ENCODE measurements around the gene ELMO1. TPM values are rescaled to one million over a fixed set of nuclear protein-coding genes. Genes with fewer than 3 reads are reported as not detected.

ELMO1 gene
- total and polyA plus RNA-seq, 10 of the 15 experiments (the other 5 are each of a cell fraction or from before 2014, with no cell fraction given): 22.6 to 85.9 (median 56.6) TPM

DNA sequence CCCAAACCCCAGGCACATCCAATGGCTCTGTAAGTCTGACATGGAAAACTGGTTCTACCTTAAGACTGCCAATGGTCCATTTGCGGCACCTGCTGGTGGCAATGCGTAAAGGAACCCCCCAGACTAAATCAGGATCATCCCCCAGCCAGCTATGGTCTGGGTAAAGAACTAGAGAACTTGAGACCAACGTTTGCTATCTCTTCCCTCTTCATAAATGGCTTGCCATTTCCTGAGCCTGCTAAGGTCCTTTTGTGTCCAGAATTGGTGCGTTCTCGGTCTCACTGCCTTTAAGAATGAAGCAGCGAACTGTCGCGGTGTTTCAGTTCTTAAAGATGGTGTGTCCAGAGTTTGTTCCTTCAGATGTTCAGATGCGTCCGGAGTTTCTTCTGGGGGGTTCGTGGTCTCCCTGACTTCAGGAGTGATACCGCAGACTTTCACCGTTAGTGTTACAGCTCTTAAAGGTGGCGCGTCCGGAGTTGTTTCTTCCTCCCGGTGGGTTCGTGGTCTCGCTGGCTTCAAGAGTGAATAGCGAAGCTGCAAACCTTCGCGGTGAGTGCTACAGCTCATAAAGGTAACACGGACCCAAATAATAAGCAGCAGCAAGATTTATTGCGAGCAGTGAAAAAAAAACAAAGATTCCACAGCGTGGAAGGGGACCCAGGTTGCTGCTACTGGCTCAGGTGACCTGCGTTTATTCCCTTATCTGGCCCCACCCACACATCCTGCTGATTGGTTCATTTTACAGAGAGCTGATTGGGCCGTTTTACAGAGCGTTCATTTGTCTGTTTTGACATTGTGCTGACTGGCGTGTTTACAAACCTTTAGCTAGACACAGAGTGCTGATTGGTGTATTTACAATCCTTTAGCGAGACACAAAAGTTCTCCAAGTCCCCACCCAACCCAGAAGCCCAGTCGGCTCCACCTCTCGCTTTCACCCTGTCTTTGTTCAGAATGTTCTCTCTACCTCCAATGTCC, 95.4 kb downstream of the ELMO1 start:
- TSS peak; percentile 85 for BruUV-seq (replicated peaks)
- 6% methylated on average over 32 of the region's 32 CpGs for WGBS (ENCODE audit: insufficient coverage, insufficient replicate concordance, low lambda C conversion rate, missing lambda C conversion rate)
- H3K9ac ChIP-seq (ENCODE audit: control insufficient read depth, insufficient read depth, low read length): peak overlapping the region; percentile 60
- H3K4me2 ChIP-seq (ENCODE audit: control insufficient read depth, insufficient read depth): peak overlapping the region; percentile 67
- H3K27ac ChIP-seq (ENCODE audit: control insufficient read depth, insufficient read depth): peak overlapping the region; percentile 52; the same call in 1 of the 2 replicates
- no peaks in the 10 kb centered on the region for H3K36me3 ChIP-seq (ENCODE audit: control insufficient read depth in 2 of 2, insufficient read depth in 2 of 2, low read length in 1 of 2)
- ATAC-seq: peak; percentile 89
- no peaks in the 10 kb centered on the region for H3K79me2 ChIP-seq (ENCODE audit: control insufficient read depth, insufficient read depth, low read length)
- intact Hi-C loops (cut with micrococcal nuclease; ENCODE audit: unreplicated experiment) (loop anchor here (1.0 to 10.0 kb wide), 7 partner anchors 69 to 479 kb away; partner anchors contain the start of gene ELMO1), in situ Hi-C loops (cut with MboI) (loop anchor here (10.0 kb wide), 1 partner anchor 118 kb away; no protein-coding TSS in a partner anchor)
- no peak for DNase-seq (ENCODE audit: low read depth, low spot score)
- ChIA-PET RAD21 (ENCODE audit: unreplicated experiment) (interaction anchor here (0.7 to 5.8 kb wide), 31 partner anchors 9 to 478 kb away, joined by 3 to 100 read pairs (median 4); partner anchors contain the start of gene ELMO1), CTCF (interaction anchor here (0.6 to 19.0 kb wide), 59 partner anchors 9 to 499 kb away, joined by 3 to 298 read pairs (median 4); no protein-coding TSS in a partner anchor), SMC1A (ENCODE audit: uncharacterized antibody, unreplicated experiment) (interaction anchor here (0.7 to 5.1 kb wide), 33 partner anchors 9 to 481 kb away, joined by 3 to 122 read pairs (median 5); partner anchors contain the start of gene ELMO1), POLR2A (interaction anchor here (1.2 to 1.6 kb wide), 3 partner anchors 11 to 145 kb away, joined by 3 to 5 read pairs (median 3); no protein-coding TSS in a partner anchor)
- H2AFZ ChIP-seq (ENCODE audit: control insufficient read depth, low read depth, low read length): peak overlapping the region; percentile 88
- FAIRE-seq: peak; percentile 96
- H3K27me3 ChIP-seq (replicated peaks in 1 of 2; ENCODE audit: control insufficient read depth in 2 of 2, insufficient read depth in 2 of 2, low read length in 1 of 2): no peaks in the 10 kb centered on the region
- peak overlapping the region; percentile 72 for H3K4me3 ChIP-seq
- H4K20me1 ChIP-seq (ENCODE audit: control insufficient read depth, insufficient read depth): no peaks in the 10 kb centered on the region
- H3K9me3 ChIP-seq (replicated peaks; ENCODE audit: control insufficient read depth, insufficient read depth, low read length): no peaks in the 10 kb centered on the region
- H3K4me1 ChIP-seq (ENCODE audit: control insufficient read depth, insufficient read depth, low read length): peaks cover 17% of the 10 kb centered on the region
- TF ChIP-seq TAF1 (IDR thresholded peaks at IDR 0.05; ENCODE audit: borderline replicate concordance, low read depth, low read length): 0 out of 2 replicates have a peak, but pooled peaks have one; percentile 34
- no peak for TF ChIP-seq SREBF2 (IDR thresholded peaks at IDR 0.05; ENCODE audit: low read length)
- no peak for TF ChIP-seq HDAC2 (IDR thresholded peaks at IDR 0.05)
- TF ChIP-seq, protein P1, sequence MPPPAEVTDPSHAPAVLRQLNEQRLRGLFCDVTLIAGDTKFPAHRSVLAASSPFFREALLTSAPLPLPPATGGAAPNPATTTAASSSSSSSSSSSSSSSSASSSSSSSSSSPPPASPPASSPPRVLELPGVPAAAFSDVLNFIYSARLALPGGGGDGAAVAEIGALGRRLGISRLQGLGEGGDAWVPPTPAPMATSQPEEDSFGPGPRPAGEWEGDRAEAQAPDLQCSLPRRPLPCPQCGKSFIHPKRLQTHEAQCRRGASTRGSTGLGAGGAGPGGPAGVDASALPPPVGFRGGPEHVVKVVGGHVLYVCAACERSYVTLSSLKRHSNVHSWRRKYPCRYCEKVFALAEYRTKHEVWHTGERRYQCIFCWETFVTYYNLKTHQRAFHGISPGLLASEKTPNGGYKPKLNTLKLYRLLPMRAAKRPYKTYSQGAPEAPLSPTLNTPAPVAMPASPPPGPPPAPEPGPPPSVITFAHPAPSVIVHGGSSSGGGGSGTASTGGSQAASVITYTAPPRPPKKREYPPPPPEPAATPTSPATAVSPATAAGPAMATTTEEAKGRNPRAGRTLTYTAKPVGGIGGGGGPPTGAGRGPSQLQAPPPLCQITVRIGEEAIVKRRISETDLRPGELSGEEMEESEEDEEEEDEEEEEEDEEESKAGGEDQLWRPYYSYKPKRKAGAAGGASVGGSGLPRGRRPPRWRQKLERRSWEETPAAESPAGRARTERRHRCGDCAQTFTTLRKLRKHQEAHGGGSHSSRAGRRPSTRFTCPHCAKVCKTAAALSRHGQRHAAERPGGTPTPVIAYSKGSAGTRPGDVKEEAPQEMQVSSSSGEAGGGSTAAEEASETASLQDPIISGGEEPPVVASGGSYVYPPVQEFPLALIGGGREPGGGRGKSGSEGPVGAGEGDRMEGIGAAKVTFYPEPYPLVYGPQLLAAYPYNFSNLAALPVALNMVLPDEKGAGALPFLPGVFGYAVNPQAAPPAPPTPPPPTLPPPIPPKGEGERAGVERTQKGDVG (CRISPR knock-in tag; IDR thresholded peaks at IDR 0.05): no peak
- no peak for TF ChIP-seq PAX5 (IDR thresholded peaks at IDR 0.05; ENCODE audit: borderline replicate concordance, low read depth, low read length)
- no peak for TF ChIP-seq PRDM15 (CRISPR knock-in tag; IDR thresholded peaks at IDR 0.05)
- no peak for TF ChIP-seq TCF12 (IDR thresholded peaks at IDR 0.05; ENCODE audit: low read depth, low read length)
- TF ChIP-seq POLR2AphosphoS2 (IDR thresholded peaks at IDR 0.05; ENCODE audit: low read depth, low read length): no peak
- TF ChIP-seq, protein P2, sequence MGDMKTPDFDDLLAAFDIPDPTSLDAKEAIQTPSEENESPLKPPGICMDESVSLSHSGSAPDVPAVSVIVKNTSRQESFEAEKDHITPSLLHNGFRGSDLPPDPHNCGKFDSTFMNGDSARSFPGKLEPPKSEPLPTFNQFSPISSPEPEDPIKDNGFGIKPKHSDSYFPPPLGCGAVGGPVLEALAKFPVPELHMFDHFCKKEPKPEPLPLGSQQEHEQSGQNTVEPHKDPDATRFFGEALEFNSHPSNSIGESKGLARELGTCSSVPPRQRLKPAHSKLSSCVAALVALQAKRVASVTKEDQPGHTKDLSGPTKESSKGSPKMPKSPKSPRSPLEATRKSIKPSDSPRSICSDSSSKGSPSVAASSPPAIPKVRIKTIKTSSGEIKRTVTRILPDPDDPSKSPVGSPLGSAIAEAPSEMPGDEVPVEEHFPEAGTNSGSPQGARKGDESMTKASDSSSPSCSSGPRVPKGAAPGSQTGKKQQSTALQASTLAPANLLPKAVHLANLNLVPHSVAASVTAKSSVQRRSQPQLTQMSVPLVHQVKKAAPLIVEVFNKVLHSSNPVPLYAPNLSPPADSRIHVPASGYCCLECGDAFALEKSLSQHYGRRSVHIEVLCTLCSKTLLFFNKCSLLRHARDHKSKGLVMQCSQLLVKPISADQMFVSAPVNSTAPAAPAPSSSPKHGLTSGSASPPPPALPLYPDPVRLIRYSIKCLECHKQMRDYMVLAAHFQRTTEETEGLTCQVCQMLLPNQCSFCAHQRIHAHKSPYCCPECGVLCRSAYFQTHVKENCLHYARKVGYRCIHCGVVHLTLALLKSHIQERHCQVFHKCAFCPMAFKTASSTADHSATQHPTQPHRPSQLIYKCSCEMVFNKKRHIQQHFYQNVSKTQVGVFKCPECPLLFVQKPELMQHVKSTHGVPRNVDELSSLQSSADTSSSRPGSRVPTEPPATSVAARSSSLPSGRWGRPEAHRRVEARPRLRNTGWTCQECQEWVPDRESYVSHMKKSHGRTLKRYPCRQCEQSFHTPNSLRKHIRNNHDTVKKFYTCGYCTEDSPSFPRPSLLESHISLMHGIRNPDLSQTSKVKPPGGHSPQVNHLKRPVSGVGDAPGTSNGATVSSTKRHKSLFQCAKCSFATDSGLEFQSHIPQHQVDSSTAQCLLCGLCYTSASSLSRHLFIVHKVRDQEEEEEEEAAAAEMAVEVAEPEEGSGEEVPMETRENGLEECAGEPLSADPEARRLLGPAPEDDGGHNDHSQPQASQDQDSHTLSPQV (IDR thresholded peaks at IDR 0.05): no peak
- TF ChIP-seq STAT1 (conservative IDR thresholded peaks at IDR 0.05): no peak

Measured in GM12878 (cell line).